SH-SY5Y (cell line): Measurements from ENCODE around the gene DNAJB8.

Source experiments
- GATA2 ChIP-seq: IDR thresholded peaks from 2 replicates; pipeline ENCODE4 v1.6.1; 2011; ENCODE audit warnings: mild to moderate bottlenecking, low read depth, low read length
- GATA3 ChIP-seq: IDR thresholded peaks from 2 replicates; pipeline ENCODE4 v1.6.1; 2011; ENCODE audit warnings: low read depth, mild to moderate bottlenecking, low read length, moderate library complexity

GRCh38 chr3:128489927-128490649 is 23.4 kb upstream of the DNAJB8 start:
- TF ChIP-seq GATA2 (no peak), GATA3 (no peak)
